ENCODE measurements around the gene PLEKHB1. TPM values are rescaled to one million over a fixed set of nuclear protein-coding genes. Genes with fewer than 3 reads are reported as not detected.

The PLEKHB1 gene
- total RNA-seq, 1 experiment from 2014 or later: 6.6 TPM

GRCh38 chr11:73597956-73598718, 48.2 kb upstream of the PLEKHB1 start, which contains the start of gene FAM168A:
Gene FAM168A, minus strand, starts transcription at chr11:73598112. Its CDS starts 129,638 bp downstream, at chr11:73468474.
- peak within 1 kb of the TSS; percentile 58 to 94 for H3K4me3 ChIP-seq (ENCODE audit: low read depth in 2 of 2, low read length in 2 of 2)
- H3K9me3 ChIP-seq (ENCODE audit: control insufficient read depth, insufficient read depth, low read depth, low read length): no peaks in the 10 kb centered on the region
- intact Hi-C loops (cut with micrococcal nuclease; ENCODE audit: unreplicated experiment): no loop called here
- ChIA-PET CTCF (interaction anchor here (0.6 to 1.2 kb wide), 4 partner anchors 28 to 811 kb away, joined by 3 to 6 read pairs (median 3); no protein-coding TSS in a partner anchor), POLR2A (interaction anchor here (0.6 kb wide), 1 partner anchor 122 kb away, joined by 3 read pairs; no protein-coding TSS in a partner anchor)
- no peaks in the 10 kb centered on the region for H3K36me3 ChIP-seq (ENCODE audit: control insufficient read depth, insufficient read depth, low read length)
- H3K4me1 ChIP-seq (ENCODE audit: control insufficient read depth, insufficient read depth, low read length): peaks cover 24% of the 10 kb centered on the region
- ATAC-seq (peak; percentile 98), DNase-seq (ENCODE audit: low read depth, low spot score) (peak; percentile 93)
- H3K27me3 ChIP-seq (ENCODE audit: control insufficient read depth, insufficient read depth, low read length): no peaks in the 10 kb centered on the region
- BruUV-seq (replicated peaks): no TSS peak
- TF ChIP-seq SIN3A (IDR thresholded peaks at IDR 0.05; ENCODE audit: borderline replicate concordance, insufficient read depth, low read depth, low read length) (peak; percentile 73; the same call in 1 of the 2 replicates), TCF7L2 (IDR thresholded peaks at IDR 0.05; ENCODE audit: low read depth, low read length) (peak; percentile 46; the same call in 1 of the 2 replicates), POLR2AphosphoS5 (IDR thresholded peaks at IDR 0.05; ENCODE audit: low read depth, low read length) (peak; percentile 85), CTCF (IDR thresholded peaks at IDR 0.05) (no peak), REST (IDR thresholded peaks at IDR 0.05; ENCODE audit: insufficient read depth in 1 of 2, low read depth in 2 of 2, low read length in 1 of 2) (no peak)
- peak within 1 kb of the TSS; percentile 86 for H3K27ac ChIP-seq (ENCODE audit: low read length)
- in situ Hi-C loops (cut with HindIII; ENCODE audit: low pct_unique_long_range_greater_than_20kb, low sequenced_read_pairs): no loop called here

GRCh38 chr11:73598719-73599379, 47.5 kb upstream of the PLEKHB1 start:
- DNase-seq (ENCODE audit: low read depth, low spot score) (peak; percentile 2), ATAC-seq (no peak)
- ChIA-PET CTCF (interaction anchor here (0.6 to 1.2 kb wide), 4 partner anchors 27 to 812 kb away, joined by 3 to 6 read pairs (median 3); no protein-coding TSS in a partner anchor), POLR2A (interaction anchor here (0.6 kb wide), 1 partner anchor 123 kb away, joined by 3 read pairs; no protein-coding TSS in a partner anchor)
- no peaks in the 10 kb centered on the region for H3K27me3 ChIP-seq (ENCODE audit: control insufficient read depth, insufficient read depth, low read length)
- no peaks in the 10 kb centered on the region for H3K9me3 ChIP-seq (ENCODE audit: control insufficient read depth, insufficient read depth, low read depth, low read length)
- in situ Hi-C loops (cut with HindIII; ENCODE audit: low pct_unique_long_range_greater_than_20kb, low sequenced_read_pairs): no loop called here
- H3K36me3 ChIP-seq (ENCODE audit: control insufficient read depth, insufficient read depth, low read length): no peaks in the 10 kb centered on the region
- H3K4me1 ChIP-seq (ENCODE audit: control insufficient read depth, insufficient read depth, low read length): peaks cover 17% of the 10 kb centered on the region
- TSS peak; percentile 92 for BruUV-seq (replicated peaks)
- intact Hi-C loops (cut with micrococcal nuclease; ENCODE audit: unreplicated experiment): no loop called here
- H3K4me3 ChIP-seq (ENCODE audit: low read depth in 2 of 2, low read length in 2 of 2): peak overlapping the region; percentile 58 to 94
- TF ChIP-seq TCF7L2 (IDR thresholded peaks at IDR 0.05; ENCODE audit: low read depth, low read length) (no peak), SIN3A (IDR thresholded peaks at IDR 0.05; ENCODE audit: borderline replicate concordance, insufficient read depth, low read depth, low read length) (no peak), REST (IDR thresholded peaks at IDR 0.05; ENCODE audit: insufficient read depth in 1 of 2, low read depth in 2 of 2, low read length in 1 of 2) (no peak), CTCF (IDR thresholded peaks at IDR 0.05) (no peak), POLR2AphosphoS5 (IDR thresholded peaks at IDR 0.05; ENCODE audit: low read depth, low read length) (no peak)
- peak overlapping the region; percentile 86 for H3K27ac ChIP-seq (ENCODE audit: low read length)
